GM19023 (cell line): Measurements from ENCODE around the gene ZBTB11.
"Not testable (repeated sequence)": the region's sequence is repeated elsewhere in the genome, so short reads cannot be mapped to it uniquely, and the experiment has no call there.

Experiments
- ATAC-seq: cut with Tn5 transposase; IDR thresholded peaks from one replicate; pipeline ENCODE4 v1.9.1; 2021; ENCODE audit warnings: mild to moderate bottlenecking, moderate library complexity; ENCODE audit not compliant: unreplicated experiment

ZBTB11 gene

DNA sequence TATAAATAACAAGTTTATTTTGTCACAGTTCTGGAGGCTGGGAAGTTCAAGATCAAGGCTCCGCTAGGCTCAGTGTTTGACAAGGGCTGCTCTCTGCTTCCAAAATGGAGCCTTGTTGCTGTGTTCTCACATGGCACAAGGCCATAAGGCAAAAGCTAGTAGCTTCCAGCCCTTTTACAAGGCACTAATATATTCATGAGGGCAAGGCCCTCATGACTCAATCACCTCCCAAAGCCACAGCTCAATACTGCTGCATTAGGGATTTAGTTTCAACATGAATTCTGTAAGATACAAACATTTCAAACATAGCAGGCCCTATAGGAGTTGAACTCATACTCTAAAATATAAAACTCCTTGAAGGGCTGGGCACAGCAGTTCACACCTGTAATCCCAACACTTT is 30.2 kb downstream of the ZBTB11 start:
- no peak for ATAC-seq

DNA sequence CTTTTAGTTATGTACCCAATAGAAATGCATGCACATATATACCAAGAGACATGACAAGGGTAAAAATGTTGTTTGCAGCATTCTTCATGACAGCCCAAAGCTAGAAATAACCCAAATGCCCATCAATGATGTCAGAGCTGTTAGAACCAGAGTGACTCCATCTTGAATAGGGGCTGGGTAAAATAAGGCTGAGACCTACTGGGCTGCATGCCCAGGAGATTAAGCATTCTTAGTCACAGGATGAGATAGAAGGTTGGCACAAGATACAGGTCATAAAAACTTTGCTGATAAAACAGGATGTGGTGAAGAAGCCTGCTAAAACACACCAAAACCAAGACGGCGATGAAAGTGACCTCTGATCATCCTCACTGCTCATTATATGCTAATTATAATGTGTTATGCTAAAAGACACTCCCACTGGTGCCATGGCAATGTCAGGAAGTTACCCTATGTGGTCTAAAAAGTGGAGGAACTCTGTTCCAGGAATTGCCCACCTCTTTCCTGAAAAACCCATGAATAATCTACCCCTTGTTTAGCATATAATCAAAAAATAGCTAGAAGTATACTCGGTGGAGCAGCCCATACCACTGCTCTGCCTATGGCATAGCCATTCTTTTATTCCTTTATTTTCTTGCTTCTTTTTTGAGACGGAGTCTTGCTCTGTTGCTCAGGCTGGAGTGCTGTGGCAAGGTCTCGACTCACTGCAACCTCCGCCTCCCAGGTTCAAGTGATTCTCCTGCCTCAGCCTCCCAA is 32.9 kb downstream of the ZBTB11 start:
- ATAC-seq, result no peak

DNA sequence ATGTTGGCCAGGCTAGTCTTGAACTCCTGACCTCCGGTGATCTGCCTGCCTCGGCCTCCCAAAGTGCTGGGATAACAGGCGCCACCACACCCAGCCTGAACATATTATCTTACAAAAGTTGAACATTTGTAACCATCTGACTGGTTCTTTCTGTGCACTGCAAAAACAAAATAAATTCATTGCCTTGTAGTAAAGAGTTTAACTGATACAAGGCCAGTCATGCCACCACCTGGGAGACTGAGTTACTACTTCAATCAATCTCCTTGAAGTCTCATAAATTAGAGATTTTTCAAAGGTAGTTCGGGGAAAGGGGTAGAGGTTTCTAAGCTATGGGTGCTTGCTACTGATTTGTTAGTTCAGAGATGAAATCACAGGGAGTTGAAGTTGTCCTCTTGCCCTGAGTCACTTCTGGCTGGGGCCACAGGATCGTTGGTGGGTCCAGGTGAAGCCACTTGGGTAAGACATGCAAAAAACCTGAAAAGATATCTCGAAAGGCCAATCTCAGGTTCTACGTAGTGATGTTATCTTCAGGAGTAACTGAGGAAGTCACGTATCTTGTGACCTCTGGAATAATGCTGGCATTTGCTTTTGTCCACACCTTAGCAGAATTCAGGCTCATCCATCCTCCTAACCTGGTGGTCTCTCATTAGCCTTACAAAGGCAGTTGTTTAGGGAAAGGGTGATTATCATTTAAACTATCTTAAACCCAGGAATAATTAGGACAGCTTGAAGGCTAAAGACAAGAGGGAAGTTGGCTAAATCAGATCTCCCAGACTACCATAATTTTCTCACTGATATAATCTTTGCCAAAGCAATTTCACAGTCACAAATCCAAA is 33.7 kb downstream of the ZBTB11 start:
- ATAC-seq, result no peak

DNA sequence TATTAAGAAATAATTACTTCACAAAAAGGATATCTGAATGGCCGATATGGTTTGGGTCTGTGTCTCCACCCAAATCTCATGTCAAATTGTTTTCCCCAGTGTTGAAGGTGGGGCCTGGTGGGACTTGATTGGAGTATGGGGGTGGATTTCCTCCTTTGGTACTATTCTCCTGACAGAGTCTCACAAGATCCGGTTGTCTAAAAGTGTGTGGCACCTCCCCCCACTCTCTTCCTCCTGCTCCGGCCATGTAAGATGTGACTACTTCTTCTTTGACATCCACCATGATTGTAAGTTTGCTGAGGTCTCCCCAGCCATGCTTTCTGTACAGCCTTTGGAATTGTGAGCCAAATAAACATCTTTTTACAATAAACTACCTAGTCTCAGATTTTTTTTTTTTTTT is 34.5 kb downstream of the ZBTB11 start:
- no peak for ATAC-seq

DNA sequence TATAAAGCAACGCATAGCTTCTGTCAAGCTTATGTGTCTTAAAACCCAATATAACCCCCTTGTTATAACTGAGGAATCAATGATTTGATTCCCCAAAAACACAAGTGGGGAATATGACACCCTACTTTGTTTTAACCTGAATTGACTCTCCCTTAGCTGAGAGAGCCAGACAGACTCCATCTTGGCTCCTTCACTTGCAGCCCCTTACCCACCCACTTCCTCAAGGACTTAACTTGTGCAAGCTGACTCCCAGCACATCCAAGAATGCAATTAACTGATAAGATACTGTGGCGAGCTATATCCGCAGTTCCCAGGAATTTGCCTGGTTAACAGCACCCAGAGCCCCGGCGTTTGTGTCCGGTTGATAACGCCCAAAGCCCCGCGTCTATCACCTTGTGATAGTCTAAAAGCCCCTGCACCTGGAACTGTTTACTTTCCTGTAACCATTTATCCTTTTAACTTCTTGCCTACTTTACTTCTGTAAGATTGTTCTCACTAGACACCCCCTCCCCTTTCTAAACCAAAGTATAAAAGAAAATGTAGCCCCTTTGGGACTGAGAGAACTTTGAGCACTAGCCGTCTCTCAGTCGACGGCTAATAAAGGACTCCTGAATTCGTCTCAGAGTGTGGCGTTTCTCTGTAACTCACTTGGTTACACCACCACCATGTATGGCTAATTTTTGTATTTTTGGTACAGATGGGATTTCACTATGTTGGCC is 35.4 kb downstream of the ZBTB11 start:
- ATAC-seq, result not testable (repeated sequence)

DNA sequence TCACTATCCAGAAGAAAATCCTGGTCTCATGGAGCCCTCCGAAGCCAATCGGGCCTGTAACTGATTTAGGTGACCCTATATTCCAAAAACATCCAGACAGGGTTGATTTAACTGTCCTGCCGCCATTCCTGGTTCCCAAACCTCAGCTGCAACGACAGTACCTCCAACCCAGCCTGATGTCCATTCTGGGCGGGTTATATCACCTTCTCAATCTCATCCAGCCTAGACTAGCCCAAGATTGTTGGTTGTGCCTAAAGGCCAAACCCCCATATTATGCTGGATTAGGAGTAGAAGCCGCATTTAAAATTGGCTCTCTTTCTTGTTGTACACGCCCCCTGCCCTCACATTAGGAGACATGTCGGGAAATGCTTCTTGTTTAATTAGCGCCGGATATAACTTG is 36.7 kb downstream of the ZBTB11 start:
- no peak for ATAC-seq

DNA sequence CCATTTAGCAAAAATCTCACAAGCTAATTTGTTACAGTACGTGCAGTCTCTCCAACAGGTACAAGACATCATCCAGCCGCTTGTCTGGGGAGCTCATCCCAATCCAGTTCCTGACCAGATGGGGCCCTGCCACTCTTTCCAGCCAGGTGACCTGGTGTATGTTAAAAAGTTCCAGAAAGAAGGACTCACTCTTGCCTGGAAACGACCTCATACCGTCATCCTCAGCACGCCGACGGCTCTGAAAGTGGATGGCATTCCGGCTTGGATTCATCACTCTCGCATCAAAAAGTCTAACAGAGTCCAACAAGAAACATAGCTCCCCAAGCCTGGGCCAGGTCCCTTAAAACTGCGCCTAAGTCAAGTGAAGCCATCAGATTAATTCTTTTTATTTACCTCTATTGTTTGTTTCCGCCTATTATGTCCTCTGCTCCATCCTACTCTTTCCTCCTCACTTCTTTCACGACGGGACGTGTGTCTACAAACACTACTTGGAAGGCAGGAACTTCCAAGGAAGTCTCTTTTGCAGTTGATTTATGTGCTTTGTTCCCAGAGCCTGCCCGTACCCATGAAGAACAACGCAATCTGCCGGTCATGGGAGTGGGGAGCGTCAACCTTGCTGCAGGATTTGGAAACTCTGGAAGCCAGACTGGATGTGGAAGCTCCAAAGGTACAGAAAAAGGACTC is 37.5 kb downstream of the ZBTB11 start:
- no peak for ATAC-seq

DNA sequence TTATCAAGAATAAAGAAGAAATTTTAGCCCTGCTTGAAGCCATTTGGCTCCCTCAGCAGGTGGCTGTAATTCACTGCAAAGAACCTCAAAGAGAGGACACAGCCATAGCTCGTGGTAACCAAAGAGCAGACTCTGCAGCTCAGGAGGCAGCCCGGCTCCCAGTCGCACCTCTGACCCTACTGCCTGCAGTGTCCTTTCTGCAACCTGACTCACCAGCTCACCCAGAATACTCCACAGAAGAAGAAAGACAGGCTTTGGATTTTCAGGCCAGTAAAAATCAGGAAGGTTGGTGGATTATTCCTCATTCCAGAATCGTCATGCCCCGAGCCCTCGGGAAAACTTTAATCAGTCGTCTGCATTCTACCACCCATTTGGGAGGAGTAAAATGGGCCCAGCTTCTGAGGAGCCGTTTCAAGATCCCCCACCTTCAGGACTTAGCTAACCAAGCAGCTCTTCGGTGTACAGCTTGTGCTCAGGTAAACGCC is 38.6 kb downstream of the ZBTB11 start:
- no peak for ATAC-seq

DNA sequence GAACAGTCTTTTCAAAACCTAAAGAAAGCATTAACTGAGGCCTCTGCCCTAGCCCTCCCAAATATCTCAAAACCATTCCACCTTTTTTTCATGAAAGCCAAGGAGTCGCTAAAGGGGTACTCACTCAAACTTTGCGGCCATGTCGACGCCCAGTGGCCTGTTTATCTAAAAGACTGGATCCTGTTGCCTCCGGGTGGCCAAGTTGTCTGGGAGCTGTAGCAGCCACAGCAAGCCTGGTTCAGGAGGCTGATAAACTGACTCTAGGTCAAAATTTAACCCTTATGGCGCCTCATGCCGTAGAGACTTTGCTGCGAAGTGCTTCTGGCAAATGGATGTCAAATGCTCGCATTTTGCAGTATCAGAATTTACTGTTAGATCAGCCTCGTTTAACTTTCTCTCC is 39.5 kb downstream of the ZBTB11 start:
- no peak for ATAC-seq

DNA sequence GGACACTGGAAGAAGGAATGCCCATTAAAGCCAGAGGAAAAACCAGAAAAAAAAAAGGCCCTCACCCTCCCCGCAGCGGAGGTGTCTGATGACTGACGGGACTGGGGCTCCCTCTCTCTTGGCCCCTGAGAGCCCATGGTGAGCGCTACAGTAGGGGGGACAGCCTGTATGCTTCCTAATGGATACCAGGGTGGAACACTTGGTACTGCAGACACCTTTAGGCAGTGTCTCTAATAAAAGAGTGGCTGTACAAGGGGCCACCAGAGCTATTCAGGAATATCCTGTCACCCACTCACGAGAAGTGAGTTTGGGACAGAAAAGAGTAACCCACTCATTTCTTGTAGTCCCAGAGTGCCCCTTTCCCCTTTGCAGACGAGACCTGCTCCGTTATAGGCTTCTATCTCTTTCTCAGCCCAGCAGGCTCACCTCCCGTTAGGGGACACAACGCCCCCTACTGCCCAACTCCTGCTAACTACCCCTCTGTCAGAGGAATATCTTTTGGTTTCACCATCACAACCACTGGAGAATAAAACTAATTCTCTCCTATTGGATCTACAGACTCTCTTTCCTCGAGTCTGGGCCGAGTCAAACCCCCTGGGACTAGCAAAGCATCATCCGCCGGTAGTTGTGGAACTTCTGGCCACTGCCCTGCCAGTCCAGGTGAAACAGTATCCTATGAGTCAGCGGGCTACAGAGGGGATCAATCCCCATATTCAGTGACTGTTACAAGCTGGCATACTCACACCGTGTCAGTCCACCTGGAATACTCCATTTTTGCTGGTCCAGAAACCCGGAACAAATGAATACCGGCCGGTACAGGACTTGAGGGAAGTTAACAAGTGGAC is 40.8 kb downstream of the ZBTB11 start:
- peak; percentile 94 for ATAC-seq

DNA sequence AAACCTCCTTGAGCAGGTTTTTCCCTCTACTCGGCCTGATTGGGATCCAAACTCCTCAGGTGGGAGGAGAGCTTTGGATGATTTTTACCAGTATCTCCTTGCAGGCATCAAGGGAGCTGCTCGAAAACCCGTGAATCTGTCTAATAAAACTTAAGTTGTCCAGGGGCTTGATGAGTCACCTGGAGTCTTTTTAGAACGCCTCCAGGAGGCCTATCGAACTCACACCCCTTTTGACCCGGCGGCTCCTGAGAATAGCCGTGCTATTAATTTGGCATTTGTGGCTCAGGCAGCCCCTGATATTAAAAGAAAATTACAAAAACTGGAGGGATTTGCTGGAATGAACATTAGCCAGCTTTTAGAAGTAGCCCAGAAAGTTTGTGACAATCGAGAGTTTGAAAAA is 41.6 kb downstream of the ZBTB11 start:
- ATAC-seq, result no peak

DNA sequence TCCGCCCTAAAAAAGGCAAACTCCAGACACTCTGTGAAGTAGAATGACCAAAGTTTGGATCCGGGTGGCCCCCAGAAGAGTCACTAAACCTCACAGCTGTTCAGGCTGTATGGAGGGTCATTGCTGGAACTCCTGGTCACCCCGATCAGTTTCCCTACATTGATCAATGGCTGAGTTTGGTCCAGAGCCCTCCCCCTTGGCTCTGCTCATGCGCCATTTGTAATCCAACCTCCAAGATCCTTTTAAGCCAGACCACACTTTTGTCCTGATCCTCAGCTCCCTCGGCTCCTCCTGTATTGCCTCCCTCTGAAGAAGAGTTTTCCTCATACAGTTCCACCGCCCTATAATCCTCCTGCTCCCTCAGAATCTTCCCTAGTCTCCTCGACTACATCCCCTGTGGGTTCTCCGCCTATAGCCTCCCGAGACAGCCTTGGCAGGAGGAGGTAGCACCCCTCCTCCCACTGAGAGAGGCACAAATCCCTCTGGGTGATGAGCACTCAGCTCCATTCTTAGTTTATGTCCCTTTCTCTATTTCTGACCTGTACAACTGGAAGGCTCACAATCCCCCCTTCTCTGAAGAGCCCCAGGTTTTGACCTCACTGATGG is 42.2 kb downstream of the ZBTB11 start:
- no peak for ATAC-seq

DNA sequence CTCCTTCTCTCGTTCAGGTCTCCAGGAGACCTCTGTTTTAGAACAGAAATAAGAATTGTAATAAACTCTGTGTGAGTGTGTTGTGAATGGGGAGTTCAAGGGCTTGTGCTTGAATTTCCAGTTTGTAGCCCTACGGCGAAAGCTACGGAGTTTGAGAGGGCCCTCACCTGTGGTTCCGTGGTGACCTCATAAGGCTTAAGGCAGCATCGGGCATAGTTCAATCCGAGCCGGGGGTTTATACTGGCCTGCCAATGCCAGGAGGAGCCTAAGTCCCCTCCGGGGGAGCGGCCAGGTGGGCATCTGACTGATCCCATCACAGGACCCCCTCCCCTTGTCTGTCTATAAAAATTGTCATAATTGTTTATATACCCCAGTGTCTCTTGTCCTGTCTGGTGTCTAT is 43.7 kb downstream of the ZBTB11 start:
- ATAC-seq, result no peak

DNA sequence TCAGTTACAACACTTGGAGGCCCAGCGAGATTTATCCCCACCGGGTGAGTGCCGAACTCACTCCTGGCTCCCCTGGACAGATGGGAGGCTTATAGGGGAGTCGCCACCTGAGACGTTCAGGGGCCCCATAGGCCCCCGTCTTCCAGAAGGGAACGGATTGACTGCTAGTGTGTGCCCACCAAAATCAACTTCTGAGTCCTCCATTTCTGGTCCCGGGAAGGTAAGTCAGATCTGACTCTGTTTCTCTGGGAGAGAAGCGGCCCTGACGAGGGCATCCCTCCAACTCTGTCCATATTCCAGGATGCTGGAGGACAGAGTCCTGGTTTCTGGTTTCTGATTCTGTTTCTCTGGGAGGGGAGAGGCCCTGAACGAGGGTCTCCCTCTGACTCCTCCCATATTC is 44.3 kb downstream of the ZBTB11 start:
- no peak for ATAC-seq

DNA sequence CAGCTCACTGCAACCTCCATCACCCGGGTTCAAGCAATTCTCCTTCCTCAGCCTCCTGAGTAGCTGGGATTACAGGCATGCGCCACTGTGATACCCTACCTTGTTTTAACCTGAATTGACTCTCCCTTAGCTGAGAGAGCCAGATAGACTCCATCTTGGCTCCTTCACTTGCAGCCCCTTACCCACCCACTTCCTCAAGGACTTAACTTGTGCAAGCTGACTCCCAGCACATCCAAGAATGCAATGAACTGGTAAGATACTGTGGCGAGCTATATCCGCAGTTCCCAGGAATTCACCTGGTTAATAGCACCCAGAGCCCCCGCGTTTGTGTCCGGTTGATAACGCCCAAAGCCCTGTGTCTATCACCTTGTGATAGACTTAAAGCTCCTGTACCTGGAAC is 45.0 kb downstream of the ZBTB11 start:
- ATAC-seq, result not testable (repeated sequence)

DNA sequence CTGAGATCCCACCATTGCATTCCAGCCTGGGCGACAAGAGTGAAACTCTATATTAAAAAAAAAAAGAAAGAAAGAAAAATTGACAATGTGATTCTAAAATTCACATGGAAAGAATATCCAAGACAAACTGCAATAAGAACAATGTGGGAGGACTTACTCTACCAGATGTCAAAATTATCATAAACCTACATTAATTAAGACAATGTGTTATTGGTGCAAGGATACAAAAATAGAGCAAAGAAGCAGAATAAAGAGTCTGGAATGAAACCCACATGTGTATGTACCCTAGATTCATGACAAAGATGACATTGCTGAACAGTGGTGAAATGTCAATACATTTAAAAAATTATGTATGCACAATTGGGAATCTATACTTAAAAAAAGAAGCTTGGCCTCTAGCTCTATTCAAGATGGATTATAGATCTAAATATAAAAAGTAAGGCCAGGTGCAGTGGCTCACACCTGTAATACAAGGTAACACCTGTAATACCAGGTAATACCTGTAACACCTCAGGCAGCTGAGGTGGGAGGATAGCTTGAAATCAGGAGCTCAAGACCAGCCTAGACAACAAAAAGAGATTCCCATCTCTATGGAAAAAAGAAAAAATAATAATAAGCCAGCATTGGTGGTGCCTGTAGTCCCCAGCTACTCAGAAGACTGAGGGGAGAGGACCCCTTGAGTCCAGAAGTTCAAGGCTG is 45.7 kb downstream of the ZBTB11 start:
- no peak for ATAC-seq

DNA sequence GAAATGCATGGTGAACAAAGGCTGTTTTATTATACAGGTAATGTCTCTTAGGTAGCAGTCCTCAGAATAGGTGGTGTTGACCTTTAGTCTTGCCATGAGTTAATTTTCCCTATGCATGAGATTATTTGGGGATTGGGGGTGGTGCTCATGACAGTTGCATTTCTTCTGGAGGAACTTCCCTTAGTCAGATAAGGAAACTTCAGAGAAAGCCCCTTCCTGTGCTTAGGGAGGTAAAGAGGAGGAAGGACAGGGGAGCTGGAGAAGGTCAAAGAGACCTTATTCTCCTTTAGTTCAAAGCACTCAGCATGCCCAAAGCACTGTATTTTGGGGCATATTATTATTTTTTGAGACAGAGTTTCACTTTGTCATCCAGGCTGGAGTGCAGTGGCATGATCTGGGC is 47.7 kb downstream of the ZBTB11 start:
- no peak for ATAC-seq

DNA sequence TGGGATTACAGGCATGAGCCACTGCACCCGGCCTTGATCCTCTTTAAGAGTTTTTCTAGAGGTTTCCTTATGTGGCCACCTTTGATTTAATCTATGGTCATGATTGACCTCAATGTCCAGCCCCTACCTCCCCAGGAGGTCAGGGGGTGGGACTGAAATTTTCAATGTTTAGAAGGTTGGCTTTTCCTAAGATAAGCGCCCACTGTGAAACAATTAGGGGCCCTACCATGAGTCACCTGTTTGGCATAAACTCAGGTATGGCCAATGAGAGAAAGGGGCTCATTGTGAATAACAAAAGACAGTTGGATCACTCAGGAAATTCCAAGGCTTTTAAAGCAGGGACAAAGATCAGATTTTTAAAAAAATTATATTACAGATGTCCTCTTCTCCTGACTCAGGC is 51.1 kb downstream of the ZBTB11 start:
- no peak for ATAC-seq

DNA sequence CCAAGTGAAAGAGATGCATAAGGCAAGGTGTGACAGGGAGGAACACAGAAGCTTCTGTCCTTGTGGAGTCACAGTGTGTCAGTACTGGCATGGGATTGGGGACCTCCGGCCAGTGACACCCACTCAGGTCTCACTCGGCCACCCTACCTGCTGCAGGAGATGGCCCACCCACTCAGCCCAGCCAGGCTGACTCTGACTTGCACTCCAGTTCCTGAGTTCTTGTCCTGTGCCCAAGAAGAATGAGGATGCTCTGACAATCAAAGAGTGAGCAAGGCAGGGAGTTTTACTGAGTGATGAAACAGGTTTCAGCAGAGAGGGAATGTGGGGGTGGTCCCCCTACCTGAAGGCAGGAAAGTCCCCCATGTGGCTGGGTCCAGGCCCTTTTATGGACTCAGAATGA is 52.1 kb downstream of the ZBTB11 start:
- no peak for ATAC-seq
